ENCODE results near the gene DHX16. TPM values are rescaled to one million over a fixed set of nuclear protein-coding genes. Genes with fewer than 3 reads are reported as not detected.

Gene DHX16
- total RNA-seq, 120 experiments from 2014 or later: 15.0 to 28.6 (median 22.7) TPM

Other genes with a start within 250 kb of the DHX16 start
- 100 to 1,000 TPM in 88 of 120 experiments, 10 to 100 TPM in 32; 69.4 to 274 (median 123) TPM for gene HLA-E, start 183.5 kb downstream of the DHX16 start, total RNA-seq
- gene GNL1, start 116.5 kb downstream of the DHX16 start, total RNA-seq: 100 to 1,000 TPM in 17 of 120 experiments, 10 to 100 TPM in 103; 56.1 to 116 (median 87.5) TPM
- 10 to 100 TPM; 12.5 to 28.4 (median 19.5) TPM for gene PRR3, start 115.7 kb downstream of the DHX16 start, total RNA-seq
- 10 to 100 TPM; 24.2 to 44.5 (median 34.1) TPM for gene ABCF1, start 101.6 kb downstream of the DHX16 start, total RNA-seq
- gene PPP1R10, start 55.8 kb downstream of the DHX16 start, total RNA-seq: 100 to 1,000 TPM in 1 of 120 experiments, 10 to 100 TPM in 119; 42.2 to 100 (median 68.4) TPM
- gene MRPS18B, start 55.2 kb downstream of the DHX16 start, total RNA-seq: 10 to 100 TPM; 25.2 to 53.5 (median 36.4) TPM
- gene ATAT1, start 46.1 kb downstream of the DHX16 start, total RNA-seq: 10 to 100 TPM; 24.7 to 47.2 (median 35.8) TPM
- gene C6orf136, start 25.9 kb downstream of the DHX16 start, total RNA-seq: 100 to 1,000 TPM in 1 of 120 experiments, 10 to 100 TPM in 119; 30.6 to 105 (median 61.8) TPM
- gene PPP1R18, start 13.6 kb upstream of the DHX16 start, total RNA-seq: 10 to 100 TPM in 111 of 120 experiments, 1 to 10 TPM in 9; 8.0 to 42.6 (median 16.0) TPM
- gene NRM, start 18.0 kb upstream of the DHX16 start, total RNA-seq: 1 to 10 TPM in 119 of 120 experiments, under 1 TPM in 1; 0.83 to 8.0 (median 2.5) TPM
- 10 to 100 TPM; 25.7 to 64.4 (median 40.3) TPM for gene MDC1, start 44.3 kb upstream of the DHX16 start, total RNA-seq
- 100 to 1,000 TPM; 113 to 326 (median 218) TPM for gene TUBB, start 47.3 kb upstream of the DHX16 start, total RNA-seq
- gene FLOT1, start 69.7 kb upstream of the DHX16 start, total RNA-seq: 100 to 1,000 TPM; 130 to 270 (median 200) TPM
- 10 to 100 TPM in 27 of 120 experiments, 1 to 10 TPM in 93; 2.1 to 35.8 (median 6.7) TPM for gene IER3, start 71.5 kb upstream of the DHX16 start, total RNA-seq
- gene DDR1, start 211.5 kb upstream of the DHX16 start, total RNA-seq: 100 to 1,000 TPM; 100 to 498 (median 195) TPM
- gene GTF2H4, start 235.2 kb upstream of the DHX16 start, total RNA-seq: 100 to 1,000 TPM in 1 of 120 experiments, 10 to 100 TPM in 119; 24.7 to 107 (median 48.9) TPM
- gene VARS2, start 241.2 kb upstream of the DHX16 start, total RNA-seq: 10 to 100 TPM; 27.9 to 82.8 (median 48.0) TPM

Data from dorsolateral prefrontal cortex (tissue), 118 donors.